CD14-positive monocyte (primary cell): Measurements from ENCODE around the gene TTC7B. TPM values are rescaled to one million over a fixed set of nuclear protein-coding genes. Genes with fewer than 3 reads are reported as not detected.

Experiments
- DNase-seq, 3 donors: peaks; one replicate each; pipeline ENCODE4 v3.0.0-alpha.2; 2011 to 2022
- H2AFZ ChIP-seq: 2 replicates; pipeline ENCODE4 v1.6.0; 2012; ENCODE audit warnings: mild to moderate bottlenecking, low read depth, low read length, inconsistent platforms; ENCODE audit not compliant: insufficient read depth, poor library complexity, severe bottlenecking
- H3K27ac ChIP-seq, 2 donors: 1 replicate in 1 of 2; 2 replicates in 1 of 2; pipeline ENCODE4 v1.5.1; 2012 to 2013; ENCODE audit warnings: low read length in 2 of 2, control low read depth in 1 of 2, inconsistent platforms in 1 of 2, low read depth in 1 of 2, mild to moderate bottlenecking in 1 of 2
- H3K27me3 ChIP-seq, 2 donors: one replicate each; pipeline versions ENCODE4 v1.6.0 to v1.6.1; 2011 to 2013; ENCODE audit warnings: low read length in 2 of 2; ENCODE audit not compliant: control insufficient read depth in 2 of 2, insufficient read depth in 2 of 2
- H3K36me3 ChIP-seq, 2 donors: replicated peaks in 1 of 2; 1 replicate in 1 of 2; 2 replicates in 1 of 2; pipeline versions ENCODE4 v1.5.1 to v1.6.1; 2012 to 2013; ENCODE audit warnings: low read length in 2 of 2, control low read depth in 1 of 2, inconsistent platforms in 1 of 2, mild to moderate bottlenecking in 1 of 2; ENCODE audit not compliant: insufficient read depth in 2 of 2, control insufficient read depth in 1 of 2
- H3K4me1 ChIP-seq, 2 donors: 1 replicate in 1 of 2; 2 replicates in 1 of 2; pipeline versions ENCODE4 v1.5.1 to v1.6.1; 2012 to 2013; ENCODE audit warnings: low read length in 2 of 2, control low read depth in 1 of 2, inconsistent platforms in 1 of 2, mild to moderate bottlenecking in 1 of 2, moderate library complexity in 1 of 2; ENCODE audit not compliant: insufficient read depth in 2 of 2, control insufficient read depth in 1 of 2
- H3K4me2 ChIP-seq: replicated peaks from 2 replicates; pipeline ENCODE3; 2012; ENCODE audit warnings: low read length, moderate library complexity, mild to moderate bottlenecking; ENCODE audit not compliant: poor library complexity, severe bottlenecking; ENCODE audit errors: extremely low read depth
- H3K4me3 ChIP-seq, 3 experiments: fragments of 200-600 bp in 1 of 3; sonication (generic) in 1 of 3; replicated peaks in 1 of 3; 1 replicate in 2 of 3; 2 replicates in 1 of 3; pipeline ENCODE4 v1.5.1; 2011 to 2013; ENCODE audit warnings: low read length in 3 of 3, mild to moderate bottlenecking in 3 of 3, control low read depth in 2 of 3, low read depth in 2 of 3, inconsistent platforms in 1 of 3, moderate library complexity in 1 of 3
- H3K79me2 ChIP-seq: 2 replicates; pipeline ENCODE4 v1.6.0; 2012; ENCODE audit warnings: mild to moderate bottlenecking, control low read depth, inconsistent platforms, low read length, moderate library complexity; ENCODE audit not compliant: insufficient read depth
- H3K9ac ChIP-seq: 2 replicates; pipeline ENCODE4 v1.6.0; 2017; ENCODE audit warnings: low read length, mild to moderate bottlenecking; ENCODE audit not compliant: insufficient read depth, poor library complexity, severe bottlenecking
- H3K9me3 ChIP-seq, 2 donors: replicated peaks in 1 of 2; 1 replicate in 1 of 2; 2 replicates in 1 of 2; pipeline versions ENCODE4 v1.5.1 to v1.6.1; 2012 to 2013; ENCODE audit warnings: low read length in 2 of 2, control low read depth in 1 of 2; ENCODE audit not compliant: control insufficient read depth in 1 of 2, insufficient read depth in 1 of 2
- H4K20me1 ChIP-seq: 2 replicates; pipeline ENCODE4 v1.6.0; 2012; ENCODE audit warnings: mild to moderate bottlenecking, low read length, control low read depth, moderate library complexity; ENCODE audit not compliant: insufficient read depth
- H3K27ac Mint-ChIP-seq, 7 donors: one replicate each; pipeline ENCODE4 v1.8.0; 2020; ENCODE audit warnings: mild to moderate bottlenecking in 7 of 7, mixed read lengths in 7 of 7, moderate library complexity in 6 of 7, inconsistent platforms in 2 of 7
- H3K27me3 Mint-ChIP-seq, 3 donors: one replicate each; pipeline ENCODE4 v1.8.0; 2021 to 2022; ENCODE audit warnings: low read depth in 3 of 3, mild to moderate bottlenecking in 3 of 3, mixed read lengths in 3 of 3, moderate library complexity in 3 of 3, inconsistent platforms in 1 of 3
- H3K36me3 Mint-ChIP-seq, 2 donors: one replicate each; pipeline ENCODE4 v1.8.0; 2020; ENCODE audit warnings: mixed read lengths in 2 of 2, inconsistent platforms in 1 of 2, mild to moderate bottlenecking in 1 of 2
- H3K4me1 Mint-ChIP-seq: one replicate; pipeline ENCODE4 v1.8.0; 2020; ENCODE audit warnings: mild to moderate bottlenecking, mixed read lengths
- H3K4me3 Mint-ChIP-seq, 2 donors: one replicate each; pipeline ENCODE4 v1.8.0; 2020; ENCODE audit warnings: mild to moderate bottlenecking in 2 of 2, mixed read lengths in 2 of 2, moderate library complexity in 1 of 2
- H3K9me3 Mint-ChIP-seq, 7 donors: one replicate each; pipeline ENCODE4 v1.8.0; 2020 to 2022; ENCODE audit warnings: mixed read lengths in 7 of 7, mild to moderate bottlenecking in 6 of 7, moderate library complexity in 6 of 7, inconsistent platforms in 2 of 7
- WGBS: methylation state at CpG from one replicate; pipeline ENCODE4 v1.1.5; 2013; ENCODE audit warnings: missing lambda C conversion rate; ENCODE audit not compliant: insufficient coverage; 5-methylcytosine and 5-hydroxymethylcytosine counted together
- intact Hi-C, 2 donors: fragments of 100-400 bp; cut with micrococcal nuclease; formaldehyde crosslinking; loops; one replicate each; pipeline versions ENCODE4 v1.15.0 to v1.15.1; 2023
- polyA plus RNA-seq, 3 donors: library from polyadenylated mRNA; depleted of rRNA in 1 of 3; unstranded in 2 of 3; stranded (reverse) in 1 of 3; fragments of 300-500 nt in 2 of 3; fragments of >200 nt in 1 of 3; fragmentation: Illumina TruSeq in 2 of 3; gene quantifications; 1 replicate in 2 of 3; 2 replicates in 1 of 3; pipeline ENCODE4 v1.2.3, GENCODE V29; 2012 to 2021
- TF ChIP-seq, protein P1 (sequence below): fragments of 200-600 bp; IDR thresholded peaks from one replicate; pipeline ENCODE4 v1.8.0; 2022; ENCODE audit warnings: antibody characterized with exemption, mild to moderate bottlenecking

Gene TTC7B
- polyA plus RNA-seq, 3 donors: 0.87 to 2.6 (median 1.2) TPM

DNA sequence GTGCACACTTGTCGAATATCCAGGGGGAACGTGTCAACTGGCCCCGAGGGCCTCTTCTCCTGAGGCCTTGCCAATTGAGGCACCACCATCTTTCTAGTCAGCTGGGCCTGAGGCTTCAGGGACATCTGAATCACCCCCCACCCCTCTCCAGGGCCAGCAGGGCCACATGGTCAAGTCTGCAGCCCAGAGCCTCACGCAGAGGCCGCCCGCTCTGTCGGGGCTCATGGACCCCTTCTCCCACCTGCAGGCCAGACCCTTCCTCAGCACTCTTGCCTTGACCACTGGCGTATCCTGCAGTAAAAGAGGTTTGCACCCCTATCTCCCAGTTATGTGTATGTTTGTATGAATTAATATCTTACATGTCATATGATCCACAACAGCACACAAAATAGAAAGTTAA, 237.1 kb downstream of the TTC7B start:
- no peak overlapping the region for H3K4me3 ChIP-seq
- H3K4me1 Mint-ChIP-seq: no peaks in the 10 kb centered on the region
- H3K27ac Mint-ChIP-seq: no peak overlapping the region
- TF ChIP-seq, protein P1, sequence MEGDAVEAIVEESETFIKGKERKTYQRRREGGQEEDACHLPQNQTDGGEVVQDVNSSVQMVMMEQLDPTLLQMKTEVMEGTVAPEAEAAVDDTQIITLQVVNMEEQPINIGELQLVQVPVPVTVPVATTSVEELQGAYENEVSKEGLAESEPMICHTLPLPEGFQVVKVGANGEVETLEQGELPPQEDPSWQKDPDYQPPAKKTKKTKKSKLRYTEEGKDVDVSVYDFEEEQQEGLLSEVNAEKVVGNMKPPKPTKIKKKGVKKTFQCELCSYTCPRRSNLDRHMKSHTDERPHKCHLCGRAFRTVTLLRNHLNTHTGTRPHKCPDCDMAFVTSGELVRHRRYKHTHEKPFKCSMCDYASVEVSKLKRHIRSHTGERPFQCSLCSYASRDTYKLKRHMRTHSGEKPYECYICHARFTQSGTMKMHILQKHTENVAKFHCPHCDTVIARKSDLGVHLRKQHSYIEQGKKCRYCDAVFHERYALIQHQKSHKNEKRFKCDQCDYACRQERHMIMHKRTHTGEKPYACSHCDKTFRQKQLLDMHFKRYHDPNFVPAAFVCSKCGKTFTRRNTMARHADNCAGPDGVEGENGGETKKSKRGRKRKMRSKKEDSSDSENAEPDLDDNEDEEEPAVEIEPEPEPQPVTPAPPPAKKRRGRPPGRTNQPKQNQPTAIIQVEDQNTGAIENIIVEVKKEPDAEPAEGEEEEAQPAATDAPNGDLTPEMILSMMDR: no peak
- 100% methylated on average over 3 of the region's 8 CpGs for whole genome bisulfite sequencing
- H3K4me2 ChIP-seq: no peak overlapping the region
- peaks cover 0 to 3% of the 10 kb centered on the region in 2 donors for H3K36me3 Mint-ChIP-seq
- H3K27ac ChIP-seq: no peak overlapping the region
- H4K20me1 ChIP-seq: no peaks in the 10 kb centered on the region
- H3K4me3 Mint-ChIP-seq: no peak overlapping the region
- H3K9ac ChIP-seq: no peak overlapping the region
- H3K79me2 ChIP-seq: no peaks in the 10 kb centered on the region
- no peak for DNase-seq
- no peak overlapping the region for H2AFZ ChIP-seq
- peaks cover 0 to 3% (median 0%) of the 10 kb centered on the region in 3 donors for H3K27me3 Mint-ChIP-seq
- no peaks in the 10 kb centered on the region for H3K27me3 ChIP-seq
- H3K36me3 ChIP-seq: no peaks in the 10 kb centered on the region
- intact Hi-C loops: no loop called here
- no peaks in the 10 kb centered on the region for H3K9me3 ChIP-seq
- no peaks in the 10 kb centered on the region for H3K9me3 Mint-ChIP-seq
- no peaks in the 10 kb centered on the region for H3K4me1 ChIP-seq

DNA sequence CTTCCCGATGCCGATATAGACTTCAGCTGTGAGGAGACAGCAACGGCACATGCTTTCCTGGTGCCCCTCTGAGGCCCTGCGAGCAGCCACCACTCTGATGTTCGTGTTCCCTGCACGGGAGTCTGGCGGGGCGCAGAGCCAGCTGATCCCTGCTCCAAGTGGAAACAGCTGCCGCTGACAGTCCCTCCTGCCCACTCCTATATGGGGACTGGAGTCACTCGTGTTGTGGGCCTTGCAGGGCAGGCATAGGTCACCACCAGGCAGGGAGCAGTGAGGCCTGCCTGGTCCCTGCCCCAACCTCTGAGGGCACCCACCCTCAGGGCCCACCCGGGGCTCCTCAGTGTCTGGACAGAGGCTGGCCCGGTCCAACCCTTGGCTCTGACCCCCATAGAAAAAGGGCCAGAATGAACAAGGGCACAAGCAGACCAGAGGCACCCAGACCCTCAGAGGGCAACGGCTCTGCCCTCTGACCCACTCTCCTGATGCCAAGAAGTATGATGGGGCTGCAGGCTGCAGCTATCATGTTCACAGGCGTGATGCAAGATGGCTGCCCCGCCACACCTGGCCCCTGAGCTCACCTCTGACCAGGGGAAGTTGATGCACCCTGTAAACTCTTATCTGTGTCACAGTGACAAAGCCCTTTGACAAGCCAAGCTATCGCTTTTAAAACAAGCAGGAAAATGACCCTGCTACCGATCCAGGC, 237.8 kb downstream of the TTC7B start:
- Histone ChIP-seq H3K27me3 (no peaks in the 10 kb centered on the region), H2AFZ (no peak overlapping the region), H3K4me1 (no peaks in the 10 kb centered on the region), H3K9ac (no peak overlapping the region), H3K36me3 (no peaks in the 10 kb centered on the region), H3K79me2 (no peaks in the 10 kb centered on the region), H3K9me3 (no peaks in the 10 kb centered on the region), H3K4me3 (no peak overlapping the region), H4K20me1 (no peaks in the 10 kb centered on the region), H3K27ac (no peak overlapping the region), H3K4me2 (no peak overlapping the region)
- intact Hi-C loops: no loop called here
- Mint-ChIP-seq H3K4me3 (no peak overlapping the region), H3K27ac (peak overlapping the region in 2 of 7 donors; percentile 5 to 21), H3K27me3 (peaks cover 0 to 3% (median 0%) of the 10 kb centered on the region in 3 donors), H3K4me1 (no peaks in the 10 kb centered on the region), H3K36me3 (peaks cover 0 to 3% of the 10 kb centered on the region in 2 donors), H3K9me3 (no peaks in the 10 kb centered on the region)
- TF ChIP-seq, protein P1: no peak
- WGBS: 97% methylated on average over 17 of the region's 17 CpGs
- no peak for DNase-seq
